Mucosa of descending colon (tissue), 3 donors: ENCODE data around the gene TEN1. TPM values are rescaled to one million over a fixed set of nuclear protein-coding genes. Genes with fewer than 3 reads are reported as not detected.

ENCODE experiments used
- ATAC-seq: fragments of 200-7000 bp; cut with Tn5 transposase; one replicate; pipeline ENCODE4 v1.9.1; 2020; ENCODE audit warnings: mild to moderate bottlenecking, moderate library complexity
- DNase-seq, 3 donors: peaks; one replicate each; pipeline ENCODE4 v3.0.0-alpha.2; 2020
- H3K36me3 ChIP-seq: fragments of 200-600 bp; one replicate; pipeline ENCODE4 v1.8.0; 2021; ENCODE audit warnings: low read depth, mild to moderate bottlenecking
- H3K4me1 ChIP-seq: fragments of 200-600 bp; one replicate; pipeline ENCODE4 v1.8.0; 2021; ENCODE audit warnings: low read depth, mild to moderate bottlenecking
- H3K4me3 ChIP-seq: fragments of 200-600 bp; one replicate; pipeline ENCODE4 v1.8.0; 2021; ENCODE audit warnings: mild to moderate bottlenecking
- H3K9me3 ChIP-seq: fragments of 200-600 bp; one replicate; pipeline ENCODE4 v1.8.0; 2021; ENCODE audit warnings: mild to moderate bottlenecking
- intact Hi-C, 2 donors: fragments of 100-400 bp; cut with DNase I in 1 of 2; cut with micrococcal nuclease in 1 of 2; formaldehyde crosslinking; loops; one replicate each; pipeline versions ENCODE4 v1.11.0 to v1.11.1; 2022; cut with DNase I, micrococcal nuclease
- total RNA-seq, 3 donors: library from RNA; stranded (reverse); fragmentation: NEBNext Ultra II Directional in 2 of 3; extraction: Animal tissue kit (Norgen Biotek cat#: 25700) in 2 of 3; gene quantifications; one replicate each; pipeline versions ENCODE4 v1.2.1 to v1.2.4, GENCODE V29; 2021 to 2023
- TF ChIP-seq, protein P1 (sequence below): fragments of 200-600 bp; IDR thresholded peaks from one replicate; pipeline ENCODE4 v1.8.0; 2022; ENCODE audit warnings: antibody characterized with exemption, mild to moderate bottlenecking
- donor health status: DM: no; HTN: no; CAD: no; lungs with moderate emphysema.
- donor health status: DM: no; HTN: no; CAD: no.
- donor health status: DM: no; HTN: yes; CAD: no.

Gene TEN1
- total RNA-seq, 3 donors from 2014 or later: 16.1 to 36.4 (median 23.1) TPM

DNA sequence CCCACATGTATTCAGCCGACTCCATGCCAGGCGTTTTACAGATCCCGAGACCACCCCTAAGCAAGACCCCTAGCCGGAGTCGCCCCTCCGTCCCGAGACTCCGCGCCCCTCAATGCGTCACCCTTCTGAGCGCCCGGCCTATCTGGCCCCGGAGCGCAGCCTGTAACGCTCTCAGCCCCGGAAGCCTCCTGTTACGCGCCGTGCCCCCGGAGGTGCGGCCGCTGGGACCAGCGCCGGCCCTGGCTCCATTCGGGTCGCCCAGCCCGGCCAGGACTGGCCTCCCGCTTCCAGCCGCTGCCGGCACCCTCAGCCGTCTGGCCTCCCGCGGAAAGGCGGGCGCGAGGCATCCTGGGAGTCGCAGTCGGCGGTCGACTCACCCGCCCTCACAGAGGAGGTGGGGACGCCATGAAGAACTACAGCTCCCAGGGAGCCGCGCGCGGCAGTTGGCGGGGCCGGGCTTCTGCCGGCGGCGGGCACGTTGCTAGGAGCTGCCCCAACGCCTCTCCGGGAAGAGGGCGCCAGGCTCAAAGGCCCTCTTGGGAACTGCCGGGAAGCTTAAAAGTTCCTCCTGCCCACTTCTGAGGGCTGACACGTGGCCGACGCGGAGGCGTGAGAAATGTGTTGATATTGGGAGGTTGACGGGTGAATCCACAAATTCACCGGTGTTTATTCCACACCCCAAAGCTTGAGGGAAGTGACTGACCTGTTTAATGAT is 38.2 kb upstream of the TEN1 start, which contains the start of gene FBF1:
TSS of gene FBF1 (minus strand) at position 316 of the 715 bp plus-strand sequence. CDS start 2,893 bp downstream, outside the sequence.
- no peaks in the 10 kb centered on the region for H3K36me3 ChIP-seq
- ATAC-seq: peak; percentile 100
- H3K4me3 ChIP-seq: peak within 1 kb of the TSS; percentile 65
- peaks cover 10% of the 10 kb centered on the region for H3K4me1 ChIP-seq
- intact Hi-C loops: no loop called here
- peak; percentile 93 to 97 (median 96) for DNase-seq
- TF ChIP-seq, protein P1, sequence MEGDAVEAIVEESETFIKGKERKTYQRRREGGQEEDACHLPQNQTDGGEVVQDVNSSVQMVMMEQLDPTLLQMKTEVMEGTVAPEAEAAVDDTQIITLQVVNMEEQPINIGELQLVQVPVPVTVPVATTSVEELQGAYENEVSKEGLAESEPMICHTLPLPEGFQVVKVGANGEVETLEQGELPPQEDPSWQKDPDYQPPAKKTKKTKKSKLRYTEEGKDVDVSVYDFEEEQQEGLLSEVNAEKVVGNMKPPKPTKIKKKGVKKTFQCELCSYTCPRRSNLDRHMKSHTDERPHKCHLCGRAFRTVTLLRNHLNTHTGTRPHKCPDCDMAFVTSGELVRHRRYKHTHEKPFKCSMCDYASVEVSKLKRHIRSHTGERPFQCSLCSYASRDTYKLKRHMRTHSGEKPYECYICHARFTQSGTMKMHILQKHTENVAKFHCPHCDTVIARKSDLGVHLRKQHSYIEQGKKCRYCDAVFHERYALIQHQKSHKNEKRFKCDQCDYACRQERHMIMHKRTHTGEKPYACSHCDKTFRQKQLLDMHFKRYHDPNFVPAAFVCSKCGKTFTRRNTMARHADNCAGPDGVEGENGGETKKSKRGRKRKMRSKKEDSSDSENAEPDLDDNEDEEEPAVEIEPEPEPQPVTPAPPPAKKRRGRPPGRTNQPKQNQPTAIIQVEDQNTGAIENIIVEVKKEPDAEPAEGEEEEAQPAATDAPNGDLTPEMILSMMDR: peak; percentile 12
- H3K9me3 ChIP-seq: no peaks in the 10 kb centered on the region

DNA sequence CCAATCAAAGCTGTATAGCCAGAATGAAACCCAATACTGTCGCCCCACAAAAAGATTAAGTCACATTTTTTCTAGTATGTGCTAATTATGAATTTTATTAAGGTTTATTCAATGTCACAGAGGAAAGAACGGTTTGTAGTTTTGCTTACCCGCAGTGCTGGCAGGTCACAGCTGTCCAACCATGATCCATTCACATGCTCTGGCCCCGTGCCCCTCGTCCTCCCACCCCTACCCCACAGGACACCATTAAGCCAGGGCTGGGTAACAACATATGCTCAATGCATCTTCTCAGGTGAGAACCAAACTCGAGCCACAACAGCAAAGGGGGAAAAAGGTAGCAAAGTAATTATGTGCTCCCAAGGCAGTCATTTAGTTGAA is 37.6 kb upstream of the TEN1 start:
- Histone ChIP-seq H3K36me3 (no peaks in the 10 kb centered on the region), H3K4me1 (peaks cover 10% of the 10 kb centered on the region), H3K4me3 (no peak overlapping the region), H3K9me3 (no peaks in the 10 kb centered on the region)
- intact Hi-C loops: no loop called here
- TF ChIP-seq, protein P1: no peak
- ATAC-seq (no peak), DNase-seq (peak in 1 of 3 donors; percentile 52)

DNA sequence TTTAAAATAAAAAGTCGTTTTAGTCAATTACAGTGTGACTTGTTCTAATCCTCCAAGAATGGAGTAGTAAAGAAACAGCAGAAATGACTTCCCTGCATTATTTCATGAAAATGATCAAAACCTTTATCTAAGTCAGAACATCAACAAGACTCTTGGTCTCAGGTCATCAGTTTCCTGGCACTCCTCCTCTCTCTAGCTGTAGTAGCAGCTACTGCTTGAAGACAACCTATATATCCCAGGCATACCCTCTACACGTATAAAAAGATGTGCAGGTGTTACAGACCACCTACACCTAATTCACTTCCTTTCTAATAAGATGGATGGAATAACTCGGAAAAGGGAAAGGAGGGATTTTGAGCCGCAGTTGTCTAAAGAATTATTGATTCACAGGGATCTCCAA is 36.6 kb upstream of the TEN1 start:
- intact Hi-C loops: no loop called here
- Histone ChIP-seq H3K4me1 (peaks cover 10% of the 10 kb centered on the region), H3K36me3 (no peaks in the 10 kb centered on the region), H3K4me3 (no peak overlapping the region), H3K9me3 (no peaks in the 10 kb centered on the region)
- ATAC-seq (no peak), DNase-seq (no peak)
- TF ChIP-seq, protein P1: no peak

DNA sequence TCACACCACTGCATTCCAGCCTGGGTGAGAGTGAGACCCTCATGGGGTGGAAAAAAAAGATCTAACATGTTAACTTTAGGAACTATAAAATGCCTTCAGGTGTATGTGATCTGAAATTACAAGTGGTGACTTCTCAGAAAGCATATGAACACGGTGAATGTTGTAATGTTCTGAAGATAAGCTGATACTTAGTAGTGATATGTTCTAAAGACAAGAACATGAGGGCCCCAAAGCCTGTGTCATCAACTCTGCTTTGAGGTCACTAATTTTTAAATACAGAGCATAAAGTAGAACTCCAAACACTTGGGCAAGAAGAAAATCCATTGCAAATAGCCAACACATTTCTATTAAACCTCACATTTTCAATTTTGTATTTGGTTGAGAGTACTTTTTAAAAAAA is 35.5 kb upstream of the TEN1 start:
- TF ChIP-seq, protein P1: no peak
- intact Hi-C loops: no loop called here
- Histone ChIP-seq H3K4me1 (peaks cover 10% of the 10 kb centered on the region), H3K4me3 (no peak overlapping the region), H3K36me3 (peaks cover 7% of the 10 kb centered on the region), H3K9me3 (no peaks in the 10 kb centered on the region)
- no peak for ATAC-seq
- no peak for DNase-seq

DNA sequence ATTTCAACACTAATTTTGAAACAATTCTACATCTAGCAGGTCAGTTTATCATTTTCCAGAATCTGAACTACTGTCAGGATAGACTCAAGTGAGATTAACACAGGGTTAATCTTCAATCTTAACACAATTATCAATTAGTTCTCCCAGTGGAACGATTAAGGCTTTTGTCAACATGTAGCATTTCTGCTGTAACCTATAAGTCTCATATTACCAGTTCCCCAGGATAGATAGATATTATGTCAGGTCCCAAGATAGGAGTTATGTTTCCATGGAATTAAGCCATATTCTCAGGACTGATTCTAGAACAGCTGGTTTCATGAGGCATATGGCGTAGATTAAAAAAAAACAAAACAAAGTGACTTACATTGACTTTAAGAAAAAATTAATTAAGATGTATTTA is 33.8 kb upstream of the TEN1 start:
- H3K9me3 ChIP-seq: no peaks in the 10 kb centered on the region
- TF ChIP-seq, protein P1: no peak
- H3K4me3 ChIP-seq: no peak overlapping the region
- intact Hi-C loops: no loop called here
- no peak for ATAC-seq
- H3K36me3 ChIP-seq: peaks cover 7% of the 10 kb centered on the region
- no peak for DNase-seq
- H3K4me1 ChIP-seq: peaks cover 10% of the 10 kb centered on the region
